Measurements from ENCODE around the gene MAPK13. TPM values are rescaled to one million over a fixed set of nuclear protein-coding genes. Genes with fewer than 3 reads are reported as not detected.

The MAPK13 gene
- total and polyA plus RNA-seq, 2 donors (not counting 1 experiment from before 2014, with no cell fraction given), result 20.6 to 34.8 TPM

DNA sequence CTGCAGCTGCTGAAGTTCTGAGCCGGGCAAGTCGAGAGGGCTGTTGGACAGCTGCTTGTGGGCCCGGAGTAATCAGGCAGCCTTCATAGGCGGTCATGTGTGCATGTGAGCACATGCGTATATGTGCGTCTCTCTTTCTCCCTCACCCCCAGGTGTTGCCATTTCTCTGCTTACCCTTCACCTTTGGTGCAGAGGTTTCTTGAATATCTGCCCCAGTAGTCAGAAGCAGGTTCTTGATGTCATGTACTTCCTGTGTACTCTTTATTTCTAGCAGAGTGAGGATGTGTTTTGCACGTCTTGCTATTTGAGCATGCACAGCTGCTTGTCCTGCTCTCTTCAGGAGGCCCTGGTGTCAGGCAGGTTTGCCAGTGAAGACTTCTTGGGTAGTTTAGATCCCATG, 21.2 kb upstream of the MAPK13 start:
- POLR2A ChIA-PET, result interaction anchor here (0.6 to 1.3 kb wide), 3 partner anchors 12 to 82 kb away, joined by 4 to 8 read pairs (median 6); partner anchors contain the start of gene MAPK14
- TF ChIP-seq, protein P1, sequence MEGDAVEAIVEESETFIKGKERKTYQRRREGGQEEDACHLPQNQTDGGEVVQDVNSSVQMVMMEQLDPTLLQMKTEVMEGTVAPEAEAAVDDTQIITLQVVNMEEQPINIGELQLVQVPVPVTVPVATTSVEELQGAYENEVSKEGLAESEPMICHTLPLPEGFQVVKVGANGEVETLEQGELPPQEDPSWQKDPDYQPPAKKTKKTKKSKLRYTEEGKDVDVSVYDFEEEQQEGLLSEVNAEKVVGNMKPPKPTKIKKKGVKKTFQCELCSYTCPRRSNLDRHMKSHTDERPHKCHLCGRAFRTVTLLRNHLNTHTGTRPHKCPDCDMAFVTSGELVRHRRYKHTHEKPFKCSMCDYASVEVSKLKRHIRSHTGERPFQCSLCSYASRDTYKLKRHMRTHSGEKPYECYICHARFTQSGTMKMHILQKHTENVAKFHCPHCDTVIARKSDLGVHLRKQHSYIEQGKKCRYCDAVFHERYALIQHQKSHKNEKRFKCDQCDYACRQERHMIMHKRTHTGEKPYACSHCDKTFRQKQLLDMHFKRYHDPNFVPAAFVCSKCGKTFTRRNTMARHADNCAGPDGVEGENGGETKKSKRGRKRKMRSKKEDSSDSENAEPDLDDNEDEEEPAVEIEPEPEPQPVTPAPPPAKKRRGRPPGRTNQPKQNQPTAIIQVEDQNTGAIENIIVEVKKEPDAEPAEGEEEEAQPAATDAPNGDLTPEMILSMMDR (IDR thresholded peaks at IDR 0.05), result no peak
- TF ChIP-seq EZH2 (IDR thresholded peaks at IDR 0.05; ENCODE audit: borderline replicate concordance, insufficient read depth, low read depth, low read length, poor library complexity, severe bottlenecking), result no peak
- ATAC-seq (ENCODE audit: low read depth) (peak; percentile 91), DNase-seq (peak; percentile 83)
- Histone ChIP-seq H3K9me3 (ENCODE audit: control extremely low read depth in 1 of 3, control insufficient read depth in 2 of 3, insufficient read depth in 1 of 3, low read length in 2 of 3) (no peaks in the 10 kb centered on the region), H3K9ac (ENCODE audit: low read length) (no peak overlapping the region), H3K36me3 (replicated peaks in 1 of 2; ENCODE audit: control extremely low read depth in 1 of 2, control insufficient read depth in 1 of 2, extremely low read depth in 1 of 2, insufficient read depth in 2 of 2, low read length in 1 of 2) (peaks cover 5 to 24% of the 10 kb centered on the region in 2 experiments), H3K4me2 (replicated peaks; ENCODE audit: low read depth, low read length, poor library complexity, severe bottlenecking) (peak overlapping the region; percentile 48), H3K27me3 (replicated peaks in 1 of 4; ENCODE audit: control extremely low read depth in 1 of 4, control insufficient read depth in 3 of 4, insufficient read depth in 4 of 4, low read length in 3 of 4) (no peaks in the 10 kb centered on the region), H4K20me1 (ENCODE audit: control insufficient read depth, insufficient read depth, low read length, poor library complexity, severe bottlenecking) (no peaks in the 10 kb centered on the region), H3K27ac (ENCODE audit: low read length in 2 of 2) (peak overlapping the region; percentile 87 to 90), H3K79me2 (ENCODE audit: control insufficient read depth, insufficient read depth, low read length) (peaks cover 28% of the 10 kb centered on the region), H3K4me1 (ENCODE audit: control insufficient read depth in 2 of 2, insufficient read depth in 2 of 2, low read length in 2 of 2) (peaks cover 61 to 63% of the 10 kb centered on the region in 2 donors), H2AFZ (ENCODE audit: insufficient read depth, low read depth, low read length, poor library complexity, severe bottlenecking) (peak overlapping the region; percentile 18), H3K4me3 (ENCODE audit: control extremely low read depth in 1 of 5, extremely low read depth in 1 of 5, insufficient read depth in 1 of 5, low read depth in 2 of 5, low read length in 4 of 5) (no peak overlapping the region)
- Mint-ChIP-seq H3K27ac (peak overlapping the region; percentile 75), H3K9me3 (ENCODE audit: insufficient read depth) (no peaks in the 10 kb centered on the region), H3K4me3 (peak overlapping the region; percentile 36), H3K4me1 (peaks cover 65% of the 10 kb centered on the region), H3K27me3 (no peaks in the 10 kb centered on the region)
- WGBS (ENCODE audit: insufficient coverage), result 0% methylated on average over 6 of the region's 7 CpGs
- intact Hi-C loops (cut with micrococcal nuclease), result loop anchor here (1.0 to 2.0 kb wide), 3 partner anchors 11 to 21 kb away; partner anchors contain the start of gene MAPK13
- CTCF ChIA-PET, result interaction anchor here (0.9 to 3.3 kb wide), 6 partner anchors 12 to 81 kb away, joined by 3 to 35 read pairs (median 8); partner anchors contain the start of gene MAPK14

DNA sequence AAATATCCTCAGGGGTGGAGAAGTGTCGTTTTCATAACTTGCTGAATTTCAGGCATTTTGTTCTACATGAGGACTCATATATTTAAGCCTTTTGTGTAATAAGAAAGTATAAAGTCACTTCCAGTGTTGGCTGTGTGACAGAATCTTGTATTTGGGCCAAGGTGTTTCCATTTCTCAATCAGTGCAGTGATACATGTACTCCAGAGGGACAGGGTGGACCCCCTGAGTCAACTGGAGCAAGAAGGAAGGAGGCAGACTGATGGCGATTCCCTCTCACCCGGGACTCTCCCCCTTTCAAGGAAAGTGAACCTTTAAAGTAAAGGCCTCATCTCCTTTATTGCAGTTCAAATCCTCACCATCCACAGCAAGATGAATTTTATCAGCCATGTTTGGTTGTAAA, 20.3 kb upstream of the MAPK13 start:
- POLR2A ChIA-PET, result interaction anchor here (2.0 kb wide), 1 partner anchor 11 kb away, joined by 5 read pairs; no protein-coding TSS in a partner anchor
- intact Hi-C loops (cut with micrococcal nuclease), result no loop called here
- no peaks in the 10 kb centered on the region for H4K20me1 ChIP-seq (ENCODE audit: control insufficient read depth, insufficient read depth, low read length, poor library complexity, severe bottlenecking)
- no peak overlapping the region for H3K4me2 ChIP-seq (replicated peaks; ENCODE audit: low read depth, low read length, poor library complexity, severe bottlenecking)
- no peak overlapping the region for H3K4me3 ChIP-seq (ENCODE audit: control extremely low read depth in 1 of 5, extremely low read depth in 1 of 5, insufficient read depth in 1 of 5, low read depth in 2 of 5, low read length in 4 of 5)
- H3K9me3 ChIP-seq (ENCODE audit: control extremely low read depth in 1 of 3, control insufficient read depth in 2 of 3, insufficient read depth in 1 of 3, low read length in 2 of 3), result no peaks in the 10 kb centered on the region
- peak overlapping the region; percentile 75 for H3K27ac Mint-ChIP-seq
- H3K9ac ChIP-seq (ENCODE audit: low read length), result no peak overlapping the region
- no peak overlapping the region for H3K4me3 Mint-ChIP-seq
- no peak overlapping the region for H2AFZ ChIP-seq (ENCODE audit: insufficient read depth, low read depth, low read length, poor library complexity, severe bottlenecking)
- ATAC-seq (ENCODE audit: low read depth), result no peak
- DNase-seq, result no peak
- TF ChIP-seq EZH2 (IDR thresholded peaks at IDR 0.05; ENCODE audit: borderline replicate concordance, insufficient read depth, low read depth, low read length, poor library complexity, severe bottlenecking), result no peak
- TF ChIP-seq, protein P1 (IDR thresholded peaks at IDR 0.05), result no peak
- no peaks in the 10 kb centered on the region for H3K9me3 Mint-ChIP-seq (ENCODE audit: insufficient read depth)
- peaks cover 72% of the 10 kb centered on the region for H3K4me1 Mint-ChIP-seq
- no CpG with 5 or more reads among the region's 3 CpGs for WGBS (ENCODE audit: insufficient coverage)
- CTCF ChIA-PET, result interaction anchor here (1.3 kb wide), 1 partner anchor 11 kb away, joined by 4 read pairs; no protein-coding TSS in a partner anchor
- peaks cover 5 to 18% of the 10 kb centered on the region in 2 experiments for H3K36me3 ChIP-seq (replicated peaks in 1 of 2; ENCODE audit: control extremely low read depth in 1 of 2, control insufficient read depth in 1 of 2, extremely low read depth in 1 of 2, insufficient read depth in 2 of 2, low read length in 1 of 2)
- peaks cover 20% of the 10 kb centered on the region for H3K79me2 ChIP-seq (ENCODE audit: control insufficient read depth, insufficient read depth, low read length)
- no peaks in the 10 kb centered on the region for H3K27me3 Mint-ChIP-seq
- H3K4me1 ChIP-seq (ENCODE audit: control insufficient read depth in 2 of 2, insufficient read depth in 2 of 2, low read length in 2 of 2), result peaks cover 70 to 72% of the 10 kb centered on the region in 2 donors
- peak overlapping the region; percentile 87 to 90 for H3K27ac ChIP-seq (ENCODE audit: low read length in 2 of 2)
- no peaks in the 10 kb centered on the region for H3K27me3 ChIP-seq (replicated peaks in 1 of 4; ENCODE audit: control extremely low read depth in 1 of 4, control insufficient read depth in 3 of 4, insufficient read depth in 4 of 4, low read length in 3 of 4)
